ENCODE measurements around the gene PKD1L1. TPM values are rescaled to one million over a fixed set of nuclear protein-coding genes. Genes with fewer than 3 reads are reported as not detected.

Gene PKD1L1
- total and polyA plus RNA-seq, 8 donors: 0.13 to 0.67 (median 0.34) TPM

DNA sequence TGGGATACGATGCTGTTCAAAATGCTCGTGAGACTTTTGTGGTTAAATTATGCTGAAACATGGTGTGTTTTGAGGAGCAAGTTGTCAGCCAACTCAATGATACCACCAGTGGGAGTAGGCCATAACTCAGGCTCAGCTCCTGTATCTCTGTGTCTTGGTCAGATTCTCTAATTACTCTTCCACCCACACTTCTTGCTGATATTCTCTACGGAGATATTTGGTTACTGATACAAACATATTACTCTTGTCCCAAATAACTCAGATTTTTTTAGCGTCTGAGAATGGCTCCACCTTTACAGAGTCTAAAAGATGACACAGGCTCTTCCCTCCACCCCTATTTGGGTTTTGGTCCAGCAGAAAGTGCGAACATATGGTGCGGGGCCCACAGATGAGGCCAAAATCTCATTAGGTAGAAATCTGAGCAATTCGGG is 168.9 kb downstream of the PKD1L1 start:
- ATAC-seq (no peak), DNase-seq (no peak)
- H3K27me3 ChIP-seq: no peaks in the 10 kb centered on the region
- H3K9me3 ChIP-seq: no peaks in the 10 kb centered on the region
- intact Hi-C loops (cut with DNase I): no loop called here
- TF ChIP-seq, protein P1, sequence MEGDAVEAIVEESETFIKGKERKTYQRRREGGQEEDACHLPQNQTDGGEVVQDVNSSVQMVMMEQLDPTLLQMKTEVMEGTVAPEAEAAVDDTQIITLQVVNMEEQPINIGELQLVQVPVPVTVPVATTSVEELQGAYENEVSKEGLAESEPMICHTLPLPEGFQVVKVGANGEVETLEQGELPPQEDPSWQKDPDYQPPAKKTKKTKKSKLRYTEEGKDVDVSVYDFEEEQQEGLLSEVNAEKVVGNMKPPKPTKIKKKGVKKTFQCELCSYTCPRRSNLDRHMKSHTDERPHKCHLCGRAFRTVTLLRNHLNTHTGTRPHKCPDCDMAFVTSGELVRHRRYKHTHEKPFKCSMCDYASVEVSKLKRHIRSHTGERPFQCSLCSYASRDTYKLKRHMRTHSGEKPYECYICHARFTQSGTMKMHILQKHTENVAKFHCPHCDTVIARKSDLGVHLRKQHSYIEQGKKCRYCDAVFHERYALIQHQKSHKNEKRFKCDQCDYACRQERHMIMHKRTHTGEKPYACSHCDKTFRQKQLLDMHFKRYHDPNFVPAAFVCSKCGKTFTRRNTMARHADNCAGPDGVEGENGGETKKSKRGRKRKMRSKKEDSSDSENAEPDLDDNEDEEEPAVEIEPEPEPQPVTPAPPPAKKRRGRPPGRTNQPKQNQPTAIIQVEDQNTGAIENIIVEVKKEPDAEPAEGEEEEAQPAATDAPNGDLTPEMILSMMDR (IDR thresholded peaks at IDR 0.05): no peak
- no peak overlapping the region for H3K27ac ChIP-seq
- H3K4me3 ChIP-seq: no peak overlapping the region
- H3K4me1 ChIP-seq: peaks cover 0 to 8% of the 10 kb centered on the region in 2 donors
- no peaks in the 10 kb centered on the region for H3K36me3 ChIP-seq

DNA sequence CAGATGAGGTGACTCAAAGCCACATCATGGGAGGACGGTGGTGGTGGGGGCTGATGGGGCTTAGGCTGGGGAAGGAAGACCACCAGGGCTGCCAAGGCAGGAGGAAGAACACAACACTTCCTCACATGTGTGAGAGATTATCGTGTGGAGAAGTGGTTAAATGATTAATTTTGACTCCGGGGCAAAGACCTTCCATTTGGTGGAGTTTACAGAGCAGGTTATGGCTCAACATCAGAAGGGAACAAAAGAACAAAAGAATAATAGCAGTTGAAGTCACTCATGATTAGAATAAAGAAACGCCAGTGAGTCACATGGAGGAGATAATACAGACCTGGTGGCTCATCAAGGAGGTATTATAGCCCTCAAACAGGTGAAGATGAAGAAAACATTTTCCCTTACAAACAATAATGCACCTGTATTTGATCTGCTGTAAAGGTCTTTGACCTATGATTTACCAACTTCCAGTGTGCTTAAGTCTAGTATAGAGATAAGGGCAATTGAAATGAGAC is 170.1 kb downstream of the PKD1L1 start:
- no peaks in the 10 kb centered on the region for H3K9me3 ChIP-seq
- H3K36me3 ChIP-seq: no peaks in the 10 kb centered on the region
- no peaks in the 10 kb centered on the region for H3K27me3 ChIP-seq
- ATAC-seq: no peak
- H3K4me3 ChIP-seq: no peak overlapping the region
- no peak for DNase-seq
- intact Hi-C loops (cut with DNase I): no loop called here
- H3K4me1 ChIP-seq: peaks cover 0 to under 1% of the 10 kb centered on the region in 2 donors
- no peak overlapping the region for H3K27ac ChIP-seq
- TF ChIP-seq, protein P1 (IDR thresholded peaks at IDR 0.05): no peak

DNA sequence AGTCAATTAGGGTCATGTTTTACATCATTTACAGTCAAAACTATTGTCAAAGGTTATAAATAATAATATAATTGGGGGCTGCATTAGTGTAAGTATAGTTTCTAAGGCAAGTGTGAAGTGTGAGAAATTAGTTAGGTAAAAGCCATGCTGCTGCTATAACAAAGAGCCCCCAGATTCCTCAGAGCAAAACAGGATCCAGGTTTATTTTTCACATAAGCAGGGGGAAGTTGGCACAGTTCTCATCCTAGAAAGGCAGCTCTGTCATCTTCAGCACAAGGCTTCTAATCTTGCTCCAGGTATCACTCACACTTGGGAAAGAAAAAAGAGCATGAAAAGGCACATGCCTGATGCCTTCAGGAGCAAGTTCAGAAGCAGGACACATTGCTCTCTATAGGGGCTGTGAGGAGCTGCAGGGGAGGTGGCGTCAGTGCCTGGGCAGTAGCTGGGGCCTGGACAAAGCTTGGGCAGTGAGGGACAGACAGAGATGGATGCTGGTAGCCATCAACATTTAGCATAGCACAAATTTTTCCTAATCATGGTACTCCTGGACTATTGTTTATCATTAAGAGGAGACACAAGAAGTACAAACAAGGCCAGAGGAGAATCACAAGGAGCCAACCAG is 170.6 kb downstream of the PKD1L1 start:
- intact Hi-C loops (cut with DNase I): no loop called here

DNA sequence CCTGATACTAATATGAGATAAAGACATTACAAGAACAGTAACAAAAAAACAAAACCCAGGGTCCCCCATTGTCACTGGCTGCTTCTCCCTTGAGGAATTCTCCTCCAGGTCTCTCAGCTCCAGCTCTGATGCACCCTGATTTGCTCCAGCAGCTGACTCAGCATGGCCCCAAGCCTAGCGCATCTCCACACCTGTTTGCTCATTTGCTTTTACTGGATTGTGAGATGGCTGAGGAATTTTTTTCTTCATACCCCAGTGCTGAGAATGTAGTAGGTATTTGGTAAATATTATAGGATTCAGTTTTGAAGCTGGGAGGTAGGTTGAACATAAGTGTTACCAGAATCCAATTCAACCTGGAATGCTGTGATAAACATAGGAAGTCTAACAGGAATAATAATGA is 171.9 kb downstream of the PKD1L1 start:
- TF ChIP-seq, protein P1 (IDR thresholded peaks at IDR 0.05): no peak
- intact Hi-C loops (cut with DNase I): no loop called here

More for the DNA sequence above, 170.6 kb downstream of the PKD1L1 start:
- H3K4me3 ChIP-seq: no peak overlapping the region
- no peaks in the 10 kb centered on the region for H3K36me3 ChIP-seq
- TF ChIP-seq, protein P1 (IDR thresholded peaks at IDR 0.05): no peak
- H3K4me1 ChIP-seq: no peaks in the 10 kb centered on the region
- H3K9me3 ChIP-seq: no peaks in the 10 kb centered on the region
- no peak for DNase-seq
- no peak overlapping the region for H3K27ac ChIP-seq
- no peak for ATAC-seq
- H3K27me3 ChIP-seq: no peaks in the 10 kb centered on the region

DNA sequence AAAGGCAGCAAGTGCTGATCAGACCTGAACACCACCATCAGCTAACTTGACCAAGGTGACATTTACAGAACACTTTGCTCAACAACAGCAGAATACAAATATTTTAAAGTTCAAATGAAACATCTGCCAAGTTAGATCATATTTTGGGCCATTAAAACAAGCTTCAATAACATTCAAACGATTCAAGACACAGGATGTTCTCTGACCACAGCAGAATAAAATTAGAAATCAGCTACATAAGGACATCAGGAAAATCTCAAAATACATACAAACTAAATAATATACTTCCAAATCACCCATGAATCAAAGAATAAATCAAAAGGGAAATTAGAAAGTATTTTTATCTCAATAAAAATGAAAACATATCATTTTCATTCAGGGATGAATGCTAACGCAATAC is 173.0 kb downstream of the PKD1L1 start:
- H3K27ac ChIP-seq: no peak overlapping the region
- DNase-seq (no peak), ATAC-seq (no peak)
- H3K4me3 ChIP-seq: no peak overlapping the region
- TF ChIP-seq, protein P1 (IDR thresholded peaks at IDR 0.05): no peak
- no peaks in the 10 kb centered on the region for H3K4me1 ChIP-seq
- no peaks in the 10 kb centered on the region for H3K36me3 ChIP-seq
- no peaks in the 10 kb centered on the region for H3K9me3 ChIP-seq
- intact Hi-C loops (cut with DNase I): no loop called here
- H3K27me3 ChIP-seq: no peaks in the 10 kb centered on the region

More for the DNA sequence above, 171.9 kb downstream of the PKD1L1 start:
- Histone ChIP-seq H3K9me3 (no peaks in the 10 kb centered on the region), H3K4me3 (no peak overlapping the region), H3K4me1 (no peaks in the 10 kb centered on the region), H3K36me3 (no peaks in the 10 kb centered on the region), H3K27ac (no peak overlapping the region), H3K27me3 (no peaks in the 10 kb centered on the region)
- no peak for ATAC-seq
- no peak for DNase-seq
